Bronchial epithelial cell (primary cell): ENCODE measurements around the gene PFDN2. TPM values are rescaled to one million over a fixed set of nuclear protein-coding genes. Genes with fewer than 3 reads are reported as not detected.

Source experiments
- DNase-seq: peaks from one replicate; pipeline ENCODE4 v3.0.0-alpha.2; 2010; ENCODE audit warnings: low read depth
- FAIRE-seq: peaks from 2 replicates; lab custom pipeline; 2011; peaks lifted over from hg19 to GRCh38; lab: Jason Lieb, UNC
- H3K27me3 ChIP-seq: 2 replicates; pipeline ENCODE4 v1.5.1; 2011; ENCODE audit warnings: low read length; ENCODE audit not compliant: control insufficient read depth, insufficient read depth
- H3K36me3 ChIP-seq: 2 replicates; pipeline ENCODE4 v1.5.1; 2011; ENCODE audit warnings: low read length; ENCODE audit not compliant: control insufficient read depth, insufficient read depth
- H3K4me3 ChIP-seq: 2 replicates; pipeline ENCODE4 v1.5.1; 2011; ENCODE audit warnings: mild to moderate bottlenecking, low read depth, low read length, control low read depth
- total RNA-seq: library from RNA; depleted of rRNA; stranded (reverse); fragments of >200 nt; gene quantifications from 2 replicates; pipeline ENCODE4 v1.2.1, GENCODE V29; 2014
- TF ChIP-seq, protein P1 (sequence below): IDR thresholded peaks from 2 replicates; pipeline ENCODE4 v1.5.1; 2011; ENCODE audit warnings: mild to moderate bottlenecking, moderate library complexity, low read length, control low read depth, inconsistent platforms; ENCODE audit not compliant: insufficient read depth, severe bottlenecking

PFDN2 gene
- total RNA-seq, 1 donor from 2014 or later, result 204 TPM

DNA sequence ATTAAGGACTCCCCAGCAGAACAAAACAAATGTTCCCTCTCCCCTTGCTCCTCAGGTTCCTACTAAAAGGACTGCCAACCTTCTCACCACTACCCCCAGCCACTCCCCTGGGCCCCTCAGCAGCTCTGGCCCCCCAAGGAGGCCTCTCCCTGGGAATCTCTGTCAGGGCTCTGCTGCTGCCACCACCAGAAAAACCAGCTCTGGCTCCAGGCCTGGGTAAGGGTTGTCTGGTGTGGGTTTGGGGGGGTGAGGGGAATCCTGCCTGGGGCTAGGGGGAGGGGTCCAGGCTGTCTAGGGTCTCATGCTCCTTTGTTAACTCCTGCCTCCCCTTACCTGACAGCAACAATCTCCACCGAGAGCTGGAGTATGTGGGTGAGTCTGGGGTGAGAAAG is 33.2 kb downstream of the PFDN2 start:
- DNase-seq (no peak), FAIRE-seq (no peak)
- H3K27me3 ChIP-seq, result no peaks in the 10 kb centered on the region
- H3K4me3 ChIP-seq, result no peak overlapping the region
- H3K36me3 ChIP-seq, result no peaks in the 10 kb centered on the region
- TF ChIP-seq, protein P1, sequence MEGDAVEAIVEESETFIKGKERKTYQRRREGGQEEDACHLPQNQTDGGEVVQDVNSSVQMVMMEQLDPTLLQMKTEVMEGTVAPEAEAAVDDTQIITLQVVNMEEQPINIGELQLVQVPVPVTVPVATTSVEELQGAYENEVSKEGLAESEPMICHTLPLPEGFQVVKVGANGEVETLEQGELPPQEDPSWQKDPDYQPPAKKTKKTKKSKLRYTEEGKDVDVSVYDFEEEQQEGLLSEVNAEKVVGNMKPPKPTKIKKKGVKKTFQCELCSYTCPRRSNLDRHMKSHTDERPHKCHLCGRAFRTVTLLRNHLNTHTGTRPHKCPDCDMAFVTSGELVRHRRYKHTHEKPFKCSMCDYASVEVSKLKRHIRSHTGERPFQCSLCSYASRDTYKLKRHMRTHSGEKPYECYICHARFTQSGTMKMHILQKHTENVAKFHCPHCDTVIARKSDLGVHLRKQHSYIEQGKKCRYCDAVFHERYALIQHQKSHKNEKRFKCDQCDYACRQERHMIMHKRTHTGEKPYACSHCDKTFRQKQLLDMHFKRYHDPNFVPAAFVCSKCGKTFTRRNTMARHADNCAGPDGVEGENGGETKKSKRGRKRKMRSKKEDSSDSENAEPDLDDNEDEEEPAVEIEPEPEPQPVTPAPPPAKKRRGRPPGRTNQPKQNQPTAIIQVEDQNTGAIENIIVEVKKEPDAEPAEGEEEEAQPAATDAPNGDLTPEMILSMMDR, result no peak

DNA sequence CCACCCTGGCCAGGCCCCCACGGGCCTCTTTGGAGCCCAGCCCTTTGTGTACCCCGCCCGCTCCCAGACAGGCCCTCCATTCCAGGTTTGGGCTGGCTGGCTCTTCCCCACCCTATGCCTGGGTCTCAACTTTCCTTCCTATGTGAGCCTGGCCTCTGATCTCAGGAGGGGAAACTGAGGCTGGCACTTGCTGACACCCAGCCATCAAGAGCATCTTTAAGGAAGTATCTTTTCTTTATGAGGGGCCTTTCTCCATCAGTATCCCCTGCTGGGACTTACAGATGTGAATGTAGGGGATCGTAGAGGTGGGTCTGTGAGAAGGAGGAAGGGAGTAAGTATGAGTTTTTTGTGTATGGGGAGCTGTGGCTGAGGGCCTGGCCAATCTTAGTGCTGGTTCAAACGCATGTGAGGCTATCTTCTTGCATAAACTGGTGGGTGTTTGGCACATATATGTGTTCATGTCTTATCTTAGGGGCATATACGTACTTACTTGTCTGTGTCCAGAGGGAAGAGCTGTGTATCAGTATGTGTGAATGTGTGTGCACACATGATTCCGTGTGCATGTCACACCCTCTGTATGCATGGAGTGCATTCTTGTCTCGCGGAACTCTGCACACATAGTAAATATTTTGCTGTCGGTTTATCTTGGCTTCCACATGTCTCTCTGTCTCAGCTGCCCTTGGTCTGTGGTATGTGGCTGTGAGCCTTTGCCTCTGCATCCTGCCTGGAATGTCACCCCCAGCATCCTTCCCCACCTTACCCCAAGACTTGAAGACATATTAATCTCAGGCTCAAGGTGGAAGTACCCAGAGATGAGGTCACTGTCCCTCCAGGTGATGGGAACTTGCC is 33.9 kb downstream of the PFDN2 start:
- peak; percentile 83 for FAIRE-seq
- no peaks in the 10 kb centered on the region for H3K27me3 ChIP-seq
- DNase-seq, result peak; percentile 40
- H3K4me3 ChIP-seq, result no peak overlapping the region
- H3K36me3 ChIP-seq, result no peaks in the 10 kb centered on the region
- TF ChIP-seq, protein P1, result no peak

DNA sequence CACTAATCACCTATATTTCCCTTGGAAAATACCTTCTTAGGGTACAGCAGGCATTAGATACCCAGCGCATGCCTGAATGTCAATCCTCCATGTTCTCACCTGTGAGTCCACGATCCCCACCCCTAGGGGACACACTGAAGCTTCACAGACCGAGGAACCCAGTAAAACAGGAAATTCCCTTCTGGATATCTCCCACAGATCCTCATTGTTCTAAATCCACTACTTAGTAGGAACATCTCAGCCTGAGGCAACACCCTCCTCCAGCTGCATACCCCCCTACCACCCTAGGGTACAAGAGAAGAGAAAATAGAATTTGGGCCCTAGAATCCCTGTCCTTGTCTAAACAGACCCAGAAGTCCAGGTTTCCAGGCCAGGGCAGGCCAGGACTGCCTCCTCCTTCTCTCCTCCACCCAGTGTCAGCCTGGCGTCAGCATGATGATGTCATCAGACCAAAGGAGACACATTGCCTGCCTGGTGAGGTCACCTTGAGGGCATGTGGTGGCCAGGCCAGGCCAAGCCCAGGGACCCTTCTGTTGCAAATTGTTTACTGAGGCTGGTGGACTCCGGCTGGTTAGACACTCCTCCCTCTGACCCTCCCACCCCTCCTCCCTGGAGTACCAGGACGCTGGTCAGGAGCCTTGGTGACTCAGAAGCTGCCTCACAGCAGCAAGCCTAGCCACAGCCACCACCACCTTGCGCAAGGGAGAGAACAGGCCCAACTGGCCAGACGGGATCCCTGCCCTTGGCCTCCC is 34.7 kb downstream of the PFDN2 start:
- DNase-seq (peak; percentile 97), FAIRE-seq (peak; percentile 52)
- TF ChIP-seq, protein P1, result no peak
- peak overlapping the region; percentile 9 for H3K4me3 ChIP-seq
- no peaks in the 10 kb centered on the region for H3K27me3 ChIP-seq
- H3K36me3 ChIP-seq, result no peaks in the 10 kb centered on the region

DNA sequence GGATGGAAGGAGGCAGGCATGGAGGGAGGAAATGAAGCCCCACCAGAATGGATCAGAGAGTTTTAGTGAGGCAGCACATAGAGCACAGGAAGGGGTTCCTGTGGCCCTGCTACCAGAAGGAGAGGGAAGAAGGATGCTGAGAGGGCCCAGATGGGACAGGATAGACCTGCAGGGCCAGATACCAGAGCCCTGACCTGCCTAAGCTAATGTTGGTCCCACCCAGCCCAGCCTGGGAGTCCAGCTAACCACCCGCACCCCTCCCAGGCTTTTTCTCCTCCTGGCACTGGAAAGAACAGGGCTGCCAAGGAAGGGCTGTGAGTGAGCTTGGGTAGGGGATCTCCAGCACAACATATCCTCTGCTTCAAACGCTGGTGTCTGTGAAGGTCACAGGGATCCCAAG is 35.4 kb downstream of the PFDN2 start:
- FAIRE-seq, result no peak
- TF ChIP-seq, protein P1, result no peak

DNA sequence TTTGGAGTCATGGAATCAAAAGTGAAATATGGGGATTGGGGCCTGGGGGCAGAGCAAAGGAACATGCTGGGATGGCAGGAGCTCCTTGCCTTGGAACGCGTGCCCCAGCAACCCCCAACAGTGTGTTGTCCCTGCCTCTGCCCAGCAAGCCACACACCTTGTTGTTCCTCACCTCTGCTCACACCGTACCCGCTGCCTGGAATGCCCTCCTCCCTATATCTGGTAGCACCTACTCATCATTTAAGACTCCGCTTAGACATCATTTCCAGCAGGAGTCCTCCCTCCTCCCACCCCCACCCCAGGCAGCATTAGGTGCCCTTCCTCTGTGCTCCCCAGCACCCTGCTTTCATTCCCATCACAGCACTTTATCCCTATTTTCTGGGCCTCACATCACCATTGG is 36.3 kb downstream of the PFDN2 start:
- Histone ChIP-seq H3K36me3 (peaks cover 4% of the 10 kb centered on the region), H3K27me3 (no peaks in the 10 kb centered on the region), H3K4me3 (no peak overlapping the region)
- FAIRE-seq (no peak), DNase-seq (no peak)
- TF ChIP-seq, protein P1, result no peak

More for the DNA sequence above, 35.4 kb downstream of the PFDN2 start:
- Histone ChIP-seq H3K27me3 (no peaks in the 10 kb centered on the region), H3K4me3 (no peak overlapping the region), H3K36me3 (no peaks in the 10 kb centered on the region)
- DNase-seq, result peak; percentile 33
